IPS-20b (cell line): Measurements from ENCODE around the gene GALNT18.

ENCODE experiments used
- H3K27ac ChIP-seq: one replicate; pipeline ENCODE4 v1.5.1; 2013; ENCODE audit warnings: low read length
- H3K27me3 ChIP-seq: 2 replicates; pipeline ENCODE4 v1.6.1; 2013; ENCODE audit warnings: mild to moderate bottlenecking, low read length, inconsistent platforms; ENCODE audit not compliant: insufficient read depth
- H3K36me3 ChIP-seq: 2 replicates; pipeline ENCODE4 v1.6.1; 2013; ENCODE audit warnings: low read depth, mild to moderate bottlenecking, inconsistent platforms, low read length, moderate library complexity; ENCODE audit not compliant: insufficient read depth
- H3K4me1 ChIP-seq: 2 replicates; pipeline ENCODE4 v1.6.1; 2013; ENCODE audit warnings: mild to moderate bottlenecking, control low read depth, inconsistent platforms, low read length, moderate library complexity; ENCODE audit not compliant: insufficient read depth
- H3K4me3 ChIP-seq: 2 replicates; pipeline ENCODE4 v1.5.1; 2013; ENCODE audit warnings: mild to moderate bottlenecking, low read length, inconsistent platforms
- H3K9ac ChIP-seq: 2 replicates; pipeline ENCODE4 v1.6.1; 2013; ENCODE audit warnings: low read depth, mild to moderate bottlenecking, inconsistent platforms, low read length, moderate library complexity
- H3K9me3 ChIP-seq: 2 replicates; pipeline ENCODE4 v1.6.1; 2013; ENCODE audit warnings: mild to moderate bottlenecking, low read depth, low read length, inconsistent platforms; ENCODE audit not compliant: insufficient read depth

Gene GALNT18

DNA sequence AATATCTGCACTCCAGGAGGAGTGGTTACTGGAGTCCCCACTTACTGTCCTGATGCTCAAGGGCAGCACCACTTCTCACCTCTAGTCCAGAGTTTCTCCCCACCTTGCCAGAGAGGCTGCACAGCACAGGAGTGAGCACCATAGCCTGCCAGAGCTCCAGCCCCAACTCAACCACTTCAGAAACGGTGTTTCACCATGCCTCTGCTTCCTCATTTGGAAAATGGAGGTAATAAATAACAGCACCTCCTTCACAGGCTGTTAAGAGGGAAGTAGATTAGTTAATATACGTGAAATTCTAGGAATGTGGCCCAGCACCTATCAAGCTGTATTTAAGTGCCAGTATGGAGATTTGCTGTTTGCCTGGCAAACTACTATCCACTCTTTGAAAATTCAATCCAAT is 63.0 kb downstream of the GALNT18 start:
- Histone ChIP-seq H3K27me3 (no peaks in the 10 kb centered on the region), H3K27ac (no peak overlapping the region)

DNA sequence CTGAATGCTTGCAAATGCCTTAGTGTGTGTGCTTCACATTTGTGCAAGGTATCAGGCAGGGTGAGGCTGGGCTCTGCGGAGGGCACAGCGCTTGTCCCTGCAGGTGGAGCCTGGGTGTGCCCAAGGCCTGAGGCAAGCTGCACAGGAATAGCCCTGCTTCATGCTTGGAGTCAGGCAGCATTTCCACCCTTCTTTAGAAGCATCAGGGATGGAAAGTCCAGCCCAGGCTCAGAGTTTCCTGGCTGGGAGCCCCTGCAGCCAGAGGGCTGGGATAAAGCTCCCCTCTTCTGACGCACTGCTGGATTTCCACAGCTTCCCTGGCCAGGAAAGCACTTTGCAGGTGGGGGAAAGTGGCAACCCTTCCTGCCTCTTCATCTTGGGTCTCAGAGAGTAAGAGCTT is 63.4 kb downstream of the GALNT18 start:
- Histone ChIP-seq H3K4me3 (no peak overlapping the region), H3K27ac (no peak overlapping the region), H3K4me1 (no peaks in the 10 kb centered on the region), H3K9me3 (no peaks in the 10 kb centered on the region), H3K27me3 (no peaks in the 10 kb centered on the region), H3K36me3 (no peaks in the 10 kb centered on the region), H3K9ac (no peak overlapping the region)

More for the DNA sequence above, 63.0 kb downstream of the GALNT18 start:
- H3K9ac ChIP-seq = no peak overlapping the region
- H3K4me1 ChIP-seq = no peaks in the 10 kb centered on the region
- H3K4me3 ChIP-seq = no peak overlapping the region
- no peaks in the 10 kb centered on the region for H3K9me3 ChIP-seq
- no peaks in the 10 kb centered on the region for H3K36me3 ChIP-seq

- Histone ChIP-seq H3K27me3 (no peaks in the 10 kb centered on the region), H3K4me3 (no peak overlapping the region), H3K9me3 (no peaks in the 10 kb centered on the region), H3K9ac (no peak overlapping the region), H3K27ac (no peak overlapping the region), H3K4me1 (no peaks in the 10 kb centered on the region), H3K36me3 (no peaks in the 10 kb centered on the region)
These were observed 66.6 kb downstream of the GALNT18 start for GRCh38 chr11:11555208-11555607.

DNA sequence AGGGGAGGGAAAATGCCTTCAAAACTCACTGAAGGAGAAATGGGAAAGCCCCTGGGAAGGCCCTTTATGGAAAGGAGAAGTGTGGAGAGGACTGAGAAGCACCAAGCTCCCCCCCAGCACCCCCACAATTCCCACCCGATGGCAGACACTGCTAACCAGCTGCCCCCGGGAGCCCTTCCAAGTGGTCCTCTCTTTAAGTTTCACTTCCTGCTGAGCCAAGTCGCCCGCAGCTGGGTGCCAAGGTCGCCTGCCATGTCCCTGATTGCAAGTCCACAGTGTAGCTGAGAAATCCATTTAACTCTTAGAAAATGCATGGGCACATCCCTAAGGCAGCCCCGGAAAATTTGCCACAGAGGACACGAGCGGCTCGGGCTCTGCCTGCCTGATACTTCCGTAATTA is 68.2 kb downstream of the GALNT18 start:
- no peaks in the 10 kb centered on the region for H3K27me3 ChIP-seq
- H3K36me3 ChIP-seq = no peaks in the 10 kb centered on the region
- no peak overlapping the region for H3K9ac ChIP-seq
- H3K4me3 ChIP-seq = no peak overlapping the region
- no peak overlapping the region for H3K27ac ChIP-seq
- H3K4me1 ChIP-seq = no peaks in the 10 kb centered on the region
- no peaks in the 10 kb centered on the region for H3K9me3 ChIP-seq

GRCh38 chr11:11552529-11553087 is 69.2 kb downstream of the GALNT18 start:
- no peak overlapping the region for H3K4me3 ChIP-seq
- no peak overlapping the region for H3K9ac ChIP-seq
- no peak overlapping the region for H3K27ac ChIP-seq
- no peaks in the 10 kb centered on the region for H3K4me1 ChIP-seq
- no peaks in the 10 kb centered on the region for H3K9me3 ChIP-seq
- no peaks in the 10 kb centered on the region for H3K36me3 ChIP-seq
- no peaks in the 10 kb centered on the region for H3K27me3 ChIP-seq

DNA sequence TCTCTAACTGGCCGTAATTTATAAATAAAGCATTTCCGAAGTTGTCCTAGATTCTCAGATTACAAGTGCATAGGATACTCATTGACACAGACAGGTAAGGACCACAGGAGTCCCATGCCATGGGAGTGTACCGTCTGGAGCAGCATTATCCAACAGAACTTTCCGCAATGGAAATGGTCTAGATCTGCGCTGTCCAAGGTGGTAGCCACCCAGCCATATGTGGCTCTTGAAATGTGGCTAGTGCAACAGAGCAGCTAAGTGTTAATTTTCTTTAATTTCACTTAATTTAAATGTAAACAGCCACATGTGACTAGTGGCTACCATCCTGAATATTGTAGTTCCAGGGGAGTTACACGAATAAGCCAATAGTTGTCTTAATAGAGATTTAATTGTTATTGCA is 71.3 kb downstream of the GALNT18 start:
- Histone ChIP-seq H3K9ac (no peak overlapping the region), H3K27ac (no peak overlapping the region), H3K36me3 (no peaks in the 10 kb centered on the region), H3K4me1 (peaks cover 4% of the 10 kb centered on the region), H3K9me3 (no peaks in the 10 kb centered on the region), H3K27me3 (no peaks in the 10 kb centered on the region), H3K4me3 (no peak overlapping the region)

- peaks cover 9% of the 10 kb centered on the region for H3K4me1 ChIP-seq
- no peak overlapping the region for H3K27ac ChIP-seq
- no peak overlapping the region for H3K4me3 ChIP-seq
- H3K36me3 ChIP-seq = no peaks in the 10 kb centered on the region
- no peak overlapping the region for H3K9ac ChIP-seq
- H3K9me3 ChIP-seq = no peaks in the 10 kb centered on the region
- no peaks in the 10 kb centered on the region for H3K27me3 ChIP-seq
These were observed 76.2 kb downstream of the GALNT18 start for GRCh38 chr11:11545285-11546275.

DNA sequence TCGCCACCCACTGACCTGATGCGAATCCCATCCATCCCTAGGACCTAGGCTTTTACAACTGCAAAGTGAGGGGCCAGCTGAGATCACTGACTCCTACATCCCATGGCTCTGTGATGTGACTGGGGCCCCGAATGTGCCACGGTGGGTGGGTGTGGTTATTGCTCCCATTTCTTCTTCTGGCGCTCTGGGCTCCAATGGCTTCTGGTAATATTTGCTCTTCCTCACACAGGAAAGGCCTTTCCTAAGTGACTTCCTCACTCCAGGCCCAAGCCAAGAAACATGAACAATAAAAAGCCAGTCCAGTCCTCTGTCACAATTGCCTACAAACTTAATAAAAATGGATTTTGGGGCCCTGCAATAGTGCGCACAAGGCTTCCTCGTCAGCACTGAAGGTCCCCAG is 78.1 kb downstream of the GALNT18 start:
- H3K27me3 ChIP-seq = no peaks in the 10 kb centered on the region
- H3K4me1 ChIP-seq = peaks cover 9% of the 10 kb centered on the region
- H3K36me3 ChIP-seq = no peaks in the 10 kb centered on the region
- no peak overlapping the region for H3K27ac ChIP-seq
- no peak overlapping the region for H3K9ac ChIP-seq
- H3K9me3 ChIP-seq = no peaks in the 10 kb centered on the region
- H3K4me3 ChIP-seq = no peak overlapping the region

- Histone ChIP-seq H3K4me1 (peaks cover 3% of the 10 kb centered on the region), H3K9me3 (no peaks in the 10 kb centered on the region), H3K4me3 (no peak overlapping the region), H3K27me3 (no peaks in the 10 kb centered on the region), H3K27ac (no peak overlapping the region), H3K36me3 (no peaks in the 10 kb centered on the region), H3K9ac (no peak overlapping the region)
These were observed 81.6 kb downstream of the GALNT18 start for GRCh38 chr11:11540157-11540556.

GRCh38 chr11:11538277-11538960 is 83.4 kb downstream of the GALNT18 start:
- Histone ChIP-seq H3K4me1 (peaks cover 2% of the 10 kb centered on the region; the same call in 1 of the 2 replicates), H3K27ac (no peak overlapping the region), H3K27me3 (no peaks in the 10 kb centered on the region), H3K36me3 (no peaks in the 10 kb centered on the region), H3K9me3 (no peaks in the 10 kb centered on the region), H3K9ac (no peak overlapping the region), H3K4me3 (no peak overlapping the region)

- no peaks in the 10 kb centered on the region for H3K36me3 ChIP-seq
- H3K4me3 ChIP-seq = no peak overlapping the region
- peaks cover 2% of the 10 kb centered on the region; the same call in 1 of the 2 replicates for H3K4me1 ChIP-seq
- H3K27me3 ChIP-seq = no peaks in the 10 kb centered on the region
- no peak overlapping the region for H3K9ac ChIP-seq
- H3K9me3 ChIP-seq = no peaks in the 10 kb centered on the region
- H3K27ac ChIP-seq = no peak overlapping the region
These were observed 83.9 kb downstream of the GALNT18 start for GRCh38 chr11:11537871-11538270.
